Fibroblast of the aortic adventitia (primary cell): ENCODE results near the gene ELF1. TPM values are rescaled to one million over a fixed set of nuclear protein-coding genes. Genes with fewer than 3 reads are reported as not detected.

Experiments used
- DNase-seq: peaks from one replicate; pipeline ENCODE4 v3.0.0-alpha.2; 2010; ENCODE audit warnings: low read depth
- H3K4me3 ChIP-seq: 2 replicates; pipeline ENCODE4 v1.5.1; 2011; ENCODE audit warnings: low read depth, mild to moderate bottlenecking, control low read depth, low read length, moderate library complexity
- CTCF ChIP-seq: IDR thresholded peaks from 2 replicates; pipeline ENCODE4 v1.5.1; 2011; ENCODE audit warnings: mild to moderate bottlenecking, low read length, control low read depth, inconsistent platforms; ENCODE audit not compliant: insufficient read depth
- total RNA-seq: library from RNA; depleted of rRNA; stranded (reverse); fragments of >200 nt; gene quantifications from 2 replicates; pipeline ENCODE4 v1.2.3, GENCODE V29; 2012; ENCODE audit warnings: low replicate concordance

Gene ELF1
- total RNA-seq, 1 donor = 47.0 TPM

- no peak for DNase-seq
- H3K4me3 ChIP-seq = no peak overlapping the region
- TF ChIP-seq CTCF = no peak
These were observed 43.7 kb downstream of the ELF1 start for GRCh38 chr13:40975441-40975840.

GRCh38 chr13:40974460-40975407 lies 44.4 kb downstream of the ELF1 start:
- peak; percentile 68 for TF ChIP-seq CTCF
- DNase-seq = peak; percentile 83

GRCh38 chr13:40973409-40973808 lies 45.7 kb downstream of the ELF1 start:
- DNase-seq = no peak
- TF ChIP-seq CTCF = no peak
- no peak overlapping the region for H3K4me3 ChIP-seq

More at GRCh38 chr13:40974460-40975407, 44.4 kb downstream of the ELF1 start:
- no peak overlapping the region for H3K4me3 ChIP-seq

GRCh38 chr13:40971321-40971720 lies 47.8 kb downstream of the ELF1 start:
- H3K4me3 ChIP-seq = no peak overlapping the region
- no peak for TF ChIP-seq CTCF
- peak; percentile 16 for DNase-seq

GRCh38 chr13:40970803-40971202 lies 48.3 kb downstream of the ELF1 start:
- no peak for DNase-seq
- no peak for TF ChIP-seq CTCF
- no peak overlapping the region for H3K4me3 ChIP-seq

- TF ChIP-seq CTCF = no peak
- no peak for DNase-seq
- no peak overlapping the region for H3K4me3 ChIP-seq
These were observed 49.8 kb downstream of the ELF1 start for GRCh38 chr13:40969169-40969901.
